GM18867 (cell line): ENCODE results near the gene HYAL2.

ENCODE experiments used
- ATAC-seq: cut with Tn5 transposase; IDR thresholded peaks from one replicate; pipeline ENCODE4 v1.9.1; 2021; ENCODE audit warnings: mild to moderate bottlenecking, moderate library complexity; ENCODE audit not compliant: unreplicated experiment

Gene HYAL2

GRCh38 chr3:50350527-50351322 is 28.2 kb upstream of the HYAL2 start, which contains the start of the genes CYB561D2 and NPRL2:
Gene CYB561D2 (plus strand): TSS chr3:50350862. CDS start chr3:50351434, 572 bp downstream.
Gene NPRL2 (minus strand): TSS chr3:50350775. CDS start chr3:50350652, 123 bp downstream.
- peak; percentile 83 for ATAC-seq

GRCh38 chr3:50350213-50350526 is 27.6 kb upstream of the HYAL2 start:
- ATAC-seq = no peak

GRCh38 chr3:50347187-50347813 is 24.8 kb upstream of the HYAL2 start:
- ATAC-seq = no peak

GRCh38 chr3:50345586-50346234 is 23.2 kb upstream of the HYAL2 start, which contains the start of gene ZMYND10:
Gene ZMYND10 (minus strand): TSS chr3:50345732. CDS start chr3:50345579, 153 bp downstream.
- ATAC-seq = no peak

GRCh38 chr3:50345008-50345407 is 22.5 kb upstream of the HYAL2 start:
- ATAC-seq = no peak

GRCh38 chr3:50342813-50343633 is 20.5 kb upstream of the HYAL2 start:
- no peak for ATAC-seq

- no peak for ATAC-seq
Measured at GRCh38 chr3:50341996-50342650, 19.6 kb upstream of the HYAL2 start.

GRCh38 chr3:50341537-50341936 is 19.0 kb upstream of the HYAL2 start:
- ATAC-seq = no peak

- no peak for ATAC-seq
Measured at GRCh38 chr3:50340448-50341329, 18.1 kb upstream of the HYAL2 start, which contains the start of gene RASSF1. Gene RASSF1 (minus strand): TSS chr3:50340836. CDS start chr3:50340805, 31 bp downstream.

- no peak for ATAC-seq
Measured at GRCh38 chr3:50340147-50340447, 17.6 kb upstream of the HYAL2 start.

GRCh38 chr3:50339485-50340146 is 17.1 kb upstream of the HYAL2 start:
- ATAC-seq = no peak

- no peak for ATAC-seq
Measured at GRCh38 chr3:50338965-50339364, 16.4 kb upstream of the HYAL2 start.

GRCh38 chr3:50337175-50337861 is 14.8 kb upstream of the HYAL2 start:
- peak; percentile 69 for ATAC-seq

GRCh38 chr3:50336452-50337174 is 14.1 kb upstream of the HYAL2 start:
- peak; percentile 32 for ATAC-seq

GRCh38 chr3:50334339-50335075 is 12.0 kb upstream of the HYAL2 start:
- ATAC-seq = no peak

GRCh38 chr3:50333744-50334328 is 11.3 kb upstream of the HYAL2 start:
- ATAC-seq = no peak
